GM12873 (cell line): ENCODE data around the gene EPB42.

ENCODE experiments used
- CTCF ChIP-seq: IDR thresholded peaks from 2 replicates; pipeline ENCODE4 v1.5.1; 2012; ENCODE audit warnings: low read depth, mild to moderate bottlenecking, moderate library complexity, low read length, control low read depth; ENCODE audit not compliant: insufficient read depth; ENCODE audit errors: missing control alignments

Gene EPB42

GRCh38 chr15:43239732-43240491 is 19.1 kb upstream of the EPB42 start:
- TF ChIP-seq CTCF, result no peak

- TF ChIP-seq CTCF, result no peak
These were observed 17.9 kb upstream of the EPB42 start for GRCh38 chr15:43238671-43239131.

DNA sequence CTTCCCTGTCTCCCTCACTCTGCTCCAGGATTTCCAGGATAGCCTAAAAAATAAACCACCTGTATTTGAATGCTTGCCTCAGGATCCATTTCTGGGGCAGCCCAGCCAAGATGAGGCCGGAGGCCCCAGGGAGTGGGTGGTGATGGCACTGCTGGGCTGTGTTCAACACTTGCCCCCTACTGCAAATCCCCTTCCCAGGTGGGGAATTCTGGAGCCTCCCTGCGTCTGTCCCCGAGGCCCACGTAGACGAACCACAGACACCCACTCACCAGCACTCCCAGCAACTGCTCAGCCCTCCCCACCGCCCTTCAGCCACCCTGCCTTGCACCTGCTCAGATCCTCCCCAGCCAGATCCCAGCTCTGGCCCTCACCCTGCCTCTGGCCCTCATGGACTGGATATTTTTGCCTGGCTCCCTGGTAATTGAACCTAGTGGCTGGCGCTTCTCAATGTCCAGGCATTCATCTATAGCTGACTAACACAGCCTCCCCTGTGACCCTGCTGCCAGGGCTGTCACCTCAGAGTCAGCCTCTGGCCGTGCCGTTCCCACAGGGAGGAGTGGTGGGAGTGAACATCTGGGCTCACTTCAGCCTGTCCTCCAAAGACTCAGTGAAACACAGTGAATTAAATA is 17.1 kb upstream of the EPB42 start:
- no peak for TF ChIP-seq CTCF

DNA sequence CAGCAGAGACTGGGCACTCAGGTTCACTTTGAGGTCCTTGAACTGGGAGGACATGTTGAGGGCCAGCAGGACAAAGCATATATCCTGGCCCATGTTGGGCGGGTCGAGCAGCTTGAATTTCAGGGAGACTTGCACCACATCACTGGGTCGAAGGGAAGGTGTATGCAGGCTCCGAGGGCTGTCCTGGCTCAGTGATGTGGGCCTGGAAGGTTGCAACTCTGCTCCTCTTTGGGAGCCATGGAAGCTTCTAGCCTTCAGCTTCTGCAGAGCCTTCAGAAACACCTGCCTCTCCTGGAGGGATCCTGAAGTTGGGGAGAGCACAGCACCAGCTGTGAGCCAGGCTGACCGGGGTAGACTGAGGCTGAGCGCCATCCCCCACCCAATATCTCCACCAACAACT is 14.7 kb upstream of the EPB42 start:
- no peak for TF ChIP-seq CTCF

- TF ChIP-seq CTCF, result no peak
These were observed 11.6 kb upstream of the EPB42 start for GRCh38 chr15:43232289-43232874.

GRCh38 chr15:43230640-43231115 is 9.9 kb upstream of the EPB42 start:
- TF ChIP-seq CTCF, result no peak

GRCh38 chr15:43229977-43230376 is 9.2 kb upstream of the EPB42 start:
- no peak for TF ChIP-seq CTCF
